ENCODE measurements around the gene HPGDS. TPM values are rescaled to one million over a fixed set of nuclear protein-coding genes. Genes with fewer than 3 reads are reported as not detected.

Gene HPGDS
- total and polyA plus RNA-seq, 2 experiments from 2014 or later, result not detected

- TF ChIP-seq, protein P1, sequence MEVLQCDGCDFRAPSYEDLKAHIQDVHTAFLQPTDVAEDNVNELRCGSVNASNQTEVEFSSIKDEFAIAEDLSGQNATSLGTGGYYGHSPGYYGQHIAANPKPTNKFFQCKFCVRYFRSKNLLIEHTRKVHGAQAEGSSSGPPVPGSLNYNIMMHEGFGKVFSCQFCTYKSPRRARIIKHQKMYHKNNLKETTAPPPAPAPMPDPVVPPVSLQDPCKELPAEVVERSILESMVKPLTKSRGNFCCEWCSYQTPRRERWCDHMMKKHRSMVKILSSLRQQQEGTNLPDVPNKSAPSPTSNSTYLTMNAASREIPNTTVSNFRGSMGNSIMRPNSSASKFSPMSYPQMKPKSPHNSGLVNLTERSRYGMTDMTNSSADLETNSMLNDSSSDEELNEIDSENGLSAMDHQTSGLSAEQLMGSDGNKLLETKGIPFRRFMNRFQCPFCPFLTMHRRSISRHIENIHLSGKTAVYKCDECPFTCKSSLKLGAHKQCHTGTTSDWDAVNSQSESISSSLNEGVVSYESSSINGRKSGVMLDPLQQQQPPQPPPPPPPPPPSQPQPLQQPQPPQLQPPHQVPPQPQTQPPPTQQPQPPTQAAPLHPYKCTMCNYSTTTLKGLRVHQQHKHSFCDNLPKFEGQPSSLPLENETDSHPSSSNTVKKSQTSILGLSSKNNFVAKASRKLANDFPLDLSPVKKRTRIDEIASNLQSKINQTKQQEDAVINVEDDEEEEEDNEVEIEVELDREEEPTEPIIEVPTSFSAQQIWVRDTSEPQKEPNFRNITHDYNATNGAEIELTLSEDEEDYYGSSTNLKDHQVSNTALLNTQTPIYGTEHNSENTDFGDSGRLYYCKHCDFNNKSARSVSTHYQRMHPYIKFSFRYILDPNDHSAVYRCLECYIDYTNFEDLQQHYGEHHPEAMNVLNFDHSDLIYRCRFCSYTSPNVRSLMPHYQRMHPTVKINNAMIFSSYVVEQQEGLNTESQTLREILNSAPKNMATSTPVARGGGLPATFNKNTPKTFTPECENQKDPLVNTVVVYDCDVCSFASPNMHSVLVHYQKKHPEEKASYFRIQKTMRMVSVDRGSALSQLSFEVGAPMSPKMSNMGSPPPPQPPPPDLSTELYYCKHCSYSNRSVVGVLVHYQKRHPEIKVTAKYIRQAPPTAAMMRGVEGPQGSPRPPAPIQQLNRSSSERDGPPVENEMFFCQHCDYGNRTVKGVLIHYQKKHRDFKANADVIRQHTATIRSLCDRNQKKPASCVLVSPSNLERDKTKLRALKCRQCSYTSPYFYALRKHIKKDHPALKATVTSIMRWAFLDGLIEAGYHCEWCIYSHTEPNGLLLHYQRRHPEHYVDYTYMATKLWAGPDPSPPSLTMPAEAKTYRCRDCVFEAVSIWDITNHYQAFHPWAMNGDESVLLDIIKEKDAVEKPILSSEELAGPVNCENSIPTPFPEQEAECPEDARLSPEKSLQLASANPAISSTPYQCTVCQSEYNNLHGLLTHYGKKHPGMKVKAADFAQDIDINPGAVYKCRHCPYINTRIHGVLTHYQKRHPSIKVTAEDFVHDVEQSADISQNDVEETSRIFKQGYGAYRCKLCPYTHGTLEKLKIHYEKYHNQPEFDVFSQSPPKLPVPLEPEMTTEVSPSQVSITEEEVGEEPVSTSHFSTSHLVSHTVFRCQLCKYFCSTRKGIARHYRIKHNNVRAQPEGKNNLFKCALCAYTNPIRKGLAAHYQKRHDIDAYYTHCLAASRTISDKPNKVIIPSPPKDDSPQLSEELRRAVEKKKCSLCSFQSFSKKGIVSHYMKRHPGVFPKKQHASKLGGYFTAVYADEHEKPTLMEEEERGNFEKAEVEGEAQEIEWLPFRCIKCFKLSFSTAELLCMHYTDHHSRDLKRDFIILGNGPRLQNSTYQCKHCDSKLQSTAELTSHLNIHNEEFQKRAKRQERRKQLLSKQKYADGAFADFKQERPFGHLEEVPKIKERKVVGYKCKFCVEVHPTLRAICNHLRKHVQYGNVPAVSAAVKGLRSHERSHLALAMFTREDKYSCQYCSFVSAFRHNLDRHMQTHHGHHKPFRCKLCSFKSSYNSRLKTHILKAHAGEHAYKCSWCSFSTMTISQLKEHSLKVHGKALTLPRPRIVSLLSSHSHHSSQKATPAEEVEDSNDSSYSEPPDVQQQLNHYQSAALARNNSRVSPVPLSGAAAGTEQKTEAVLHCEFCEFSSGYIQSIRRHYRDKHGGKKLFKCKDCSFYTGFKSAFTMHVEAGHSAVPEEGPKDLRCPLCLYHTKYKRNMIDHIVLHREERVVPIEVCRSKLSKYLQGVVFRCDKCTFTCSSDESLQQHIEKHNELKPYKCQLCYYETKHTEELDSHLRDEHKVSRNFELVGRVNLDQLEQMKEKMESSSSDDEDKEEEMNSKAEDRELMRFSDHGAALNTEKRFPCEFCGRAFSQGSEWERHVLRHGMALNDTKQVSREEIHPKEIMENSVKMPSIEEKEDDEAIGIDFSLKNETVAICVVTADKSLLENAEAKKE (CRISPR knock-in tag; IDR thresholded peaks at IDR 0.05), result no peak
- TF ChIP-seq ZNF331 (CRISPR knock-in tag; IDR thresholded peaks at IDR 0.05; ENCODE audit: low read depth) (no peak), NANOG (IDR thresholded peaks at IDR 0.05; ENCODE audit: borderline replicate concordance) (no peak)
- TF ChIP-seq, protein P2, sequence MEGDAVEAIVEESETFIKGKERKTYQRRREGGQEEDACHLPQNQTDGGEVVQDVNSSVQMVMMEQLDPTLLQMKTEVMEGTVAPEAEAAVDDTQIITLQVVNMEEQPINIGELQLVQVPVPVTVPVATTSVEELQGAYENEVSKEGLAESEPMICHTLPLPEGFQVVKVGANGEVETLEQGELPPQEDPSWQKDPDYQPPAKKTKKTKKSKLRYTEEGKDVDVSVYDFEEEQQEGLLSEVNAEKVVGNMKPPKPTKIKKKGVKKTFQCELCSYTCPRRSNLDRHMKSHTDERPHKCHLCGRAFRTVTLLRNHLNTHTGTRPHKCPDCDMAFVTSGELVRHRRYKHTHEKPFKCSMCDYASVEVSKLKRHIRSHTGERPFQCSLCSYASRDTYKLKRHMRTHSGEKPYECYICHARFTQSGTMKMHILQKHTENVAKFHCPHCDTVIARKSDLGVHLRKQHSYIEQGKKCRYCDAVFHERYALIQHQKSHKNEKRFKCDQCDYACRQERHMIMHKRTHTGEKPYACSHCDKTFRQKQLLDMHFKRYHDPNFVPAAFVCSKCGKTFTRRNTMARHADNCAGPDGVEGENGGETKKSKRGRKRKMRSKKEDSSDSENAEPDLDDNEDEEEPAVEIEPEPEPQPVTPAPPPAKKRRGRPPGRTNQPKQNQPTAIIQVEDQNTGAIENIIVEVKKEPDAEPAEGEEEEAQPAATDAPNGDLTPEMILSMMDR (conservative IDR thresholded peaks at IDR 0.05; ENCODE audit: low read depth in 2 of 2), result no peak
These were observed 57.0 kb downstream of the HPGDS start (continued) for GRCh38 chr4:94285666-94286065.

- no peaks in the 10 kb centered on the region for H3K79me2 ChIP-seq (replicated peaks; ENCODE audit: insufficient read depth)
- Mint-ChIP-seq H3K27ac (no peak overlapping the region), H3K36me3 (ENCODE audit: low read depth) (peaks cover 69% of the 10 kb centered on the region), H3K4me3 (no peak overlapping the region), H3K27me3 (ENCODE audit: insufficient read depth, low read depth, poor library complexity) (peaks cover 1% of the 10 kb centered on the region), H3K9me3 (no peaks in the 10 kb centered on the region), H3K4me1 (no peaks in the 10 kb centered on the region)
- H4K20me1 ChIP-seq (replicated peaks; ENCODE audit: insufficient read depth), result no peaks in the 10 kb centered on the region
- no peaks in the 10 kb centered on the region for H3K9me2 ChIP-seq (ENCODE audit: insufficient read depth)
- ATAC-seq (no peak), DNase-seq (ENCODE audit: low spot score) (no peak)
- peaks cover 36% of the 10 kb centered on the region for H3K36me3 ChIP-seq (ENCODE audit: insufficient read depth)
- no peaks in the 10 kb centered on the region for H3F3A ChIP-seq (replicated peaks; ENCODE audit: low read depth)
- H2AFZ ChIP-seq, result no peak overlapping the region
- no peak overlapping the region for H3K27ac ChIP-seq (ENCODE audit: low read depth)
- no peaks in the 10 kb centered on the region for H3K4me1 ChIP-seq (ENCODE audit: insufficient read depth)
- no peaks in the 10 kb centered on the region for H3K27me3 ChIP-seq (ENCODE audit: insufficient read depth)
- H3K4me2 ChIP-seq, result no peak overlapping the region
- no peak overlapping the region for H3K4me3 ChIP-seq
- TF ChIP-seq ZNF331 (CRISPR knock-in tag; IDR thresholded peaks at IDR 0.05; ENCODE audit: low read depth) (no peak), JUNB (IDR thresholded peaks at IDR 0.05; ENCODE audit: unreplicated experiment) (no peak), EZH2phosphoT487 (IDR thresholded peaks at IDR 0.05; ENCODE audit: unreplicated experiment) (no peak), CREB1 (CRISPR knock-in tag; IDR thresholded peaks at IDR 0.05; ENCODE audit: low read depth) (no peak)
- TF ChIP-seq, protein P2 (conservative IDR thresholded peaks at IDR 0.05; ENCODE audit: low read depth in 2 of 2), result no peak
- TF ChIP-seq, protein P3, sequence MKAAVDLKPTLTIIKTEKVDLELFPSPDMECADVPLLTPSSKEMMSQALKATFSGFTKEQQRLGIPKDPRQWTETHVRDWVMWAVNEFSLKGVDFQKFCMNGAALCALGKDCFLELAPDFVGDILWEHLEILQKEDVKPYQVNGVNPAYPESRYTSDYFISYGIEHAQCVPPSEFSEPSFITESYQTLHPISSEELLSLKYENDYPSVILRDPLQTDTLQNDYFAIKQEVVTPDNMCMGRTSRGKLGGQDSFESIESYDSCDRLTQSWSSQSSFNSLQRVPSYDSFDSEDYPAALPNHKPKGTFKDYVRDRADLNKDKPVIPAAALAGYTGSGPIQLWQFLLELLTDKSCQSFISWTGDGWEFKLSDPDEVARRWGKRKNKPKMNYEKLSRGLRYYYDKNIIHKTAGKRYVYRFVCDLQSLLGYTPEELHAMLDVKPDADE (IDR thresholded peaks at IDR 0.05), result no peak
- TF ChIP-seq, protein P4, sequence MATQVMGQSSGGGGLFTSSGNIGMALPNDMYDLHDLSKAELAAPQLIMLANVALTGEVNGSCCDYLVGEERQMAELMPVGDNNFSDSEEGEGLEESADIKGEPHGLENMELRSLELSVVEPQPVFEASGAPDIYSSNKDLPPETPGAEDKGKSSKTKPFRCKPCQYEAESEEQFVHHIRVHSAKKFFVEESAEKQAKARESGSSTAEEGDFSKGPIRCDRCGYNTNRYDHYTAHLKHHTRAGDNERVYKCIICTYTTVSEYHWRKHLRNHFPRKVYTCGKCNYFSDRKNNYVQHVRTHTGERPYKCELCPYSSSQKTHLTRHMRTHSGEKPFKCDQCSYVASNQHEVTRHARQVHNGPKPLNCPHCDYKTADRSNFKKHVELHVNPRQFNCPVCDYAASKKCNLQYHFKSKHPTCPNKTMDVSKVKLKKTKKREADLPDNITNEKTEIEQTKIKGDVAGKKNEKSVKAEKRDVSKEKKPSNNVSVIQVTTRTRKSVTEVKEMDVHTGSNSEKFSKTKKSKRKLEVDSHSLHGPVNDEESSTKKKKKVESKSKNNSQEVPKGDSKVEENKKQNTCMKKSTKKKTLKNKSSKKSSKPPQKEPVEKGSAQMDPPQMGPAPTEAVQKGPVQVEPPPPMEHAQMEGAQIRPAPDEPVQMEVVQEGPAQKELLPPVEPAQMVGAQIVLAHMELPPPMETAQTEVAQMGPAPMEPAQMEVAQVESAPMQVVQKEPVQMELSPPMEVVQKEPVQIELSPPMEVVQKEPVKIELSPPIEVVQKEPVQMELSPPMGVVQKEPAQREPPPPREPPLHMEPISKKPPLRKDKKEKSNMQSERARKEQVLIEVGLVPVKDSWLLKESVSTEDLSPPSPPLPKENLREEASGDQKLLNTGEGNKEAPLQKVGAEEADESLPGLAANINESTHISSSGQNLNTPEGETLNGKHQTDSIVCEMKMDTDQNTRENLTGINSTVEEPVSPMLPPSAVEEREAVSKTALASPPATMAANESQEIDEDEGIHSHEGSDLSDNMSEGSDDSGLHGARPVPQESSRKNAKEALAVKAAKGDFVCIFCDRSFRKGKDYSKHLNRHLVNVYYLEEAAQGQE (IDR thresholded peaks at IDR 0.05; ENCODE audit: unreplicated experiment), result no peak
These were observed 57.7 kb downstream of the HPGDS start for GRCh38 chr4:94284889-94285288.

Measured in GM23338 (cell line).